Activated naive CD8-positive, alpha-beta T cell treated with anti-CD3 and anti-CD28 coated beads, Interleukin-2, amount 10 ng/mL, durations not matched to agents 7 days and 5 days (primary cell): ENCODE measurements around the gene AP2M1. TPM values are rescaled to one million over a fixed set of nuclear protein-coding genes. Genes with fewer than 3 reads are reported as not detected.
A peak's percentile ranks its signal among the peaks of the same experiment; 100 is the strongest.

Source experiments
- ATAC-seq: fragments of 150-1000 bp; cut with Tn5 transposase; one replicate; pipeline ENCODE4 v1.10.0; 2021; ENCODE audit warnings: low read depth, moderate library complexity
- POLR2A ChIA-PET: fragments of 350-600 bp; sonication (Branson Sonifier 250); formaldehyde crosslinking; loops from one replicate; lab custom pipeline; 2021; ENCODE audit warnings: antibody characterized with exemption; lab: Charles Lee
- DNase-seq: peaks from one replicate; pipeline ENCODE4 v3.0.0; 2021
- H3K27ac Mint-ChIP-seq: one replicate; pipeline ENCODE4 v1.8.0; 2022; ENCODE audit warnings: mild to moderate bottlenecking, mixed read lengths
- H3K27me3 Mint-ChIP-seq: one replicate; pipeline ENCODE4 v1.8.0; 2022; ENCODE audit warnings: mild to moderate bottlenecking, moderate library complexity, mixed read lengths
- H3K36me3 Mint-ChIP-seq: one replicate; pipeline ENCODE4 v1.8.0; 2021; ENCODE audit warnings: mild to moderate bottlenecking, mixed read lengths
- H3K4me1 Mint-ChIP-seq: one replicate; pipeline ENCODE4 v1.8.0; 2021; ENCODE audit warnings: mixed read lengths
- H3K4me3 Mint-ChIP-seq: one replicate; pipeline ENCODE4 v1.8.0; 2022; ENCODE audit warnings: mild to moderate bottlenecking, moderate library complexity, mixed read lengths
- H3K9me3 Mint-ChIP-seq: one replicate; pipeline ENCODE4 v1.8.0; 2021; ENCODE audit warnings: mixed read lengths
- total RNA-seq, 2 experiments: library from RNA; stranded (reverse); gene quantifications; one replicate each; pipeline ENCODE4 v1.2.3, GENCODE V29; 2021

Gene AP2M1
- total RNA-seq, 2 experiments from 2014 or later, result 210 to 213 TPM

DNA sequence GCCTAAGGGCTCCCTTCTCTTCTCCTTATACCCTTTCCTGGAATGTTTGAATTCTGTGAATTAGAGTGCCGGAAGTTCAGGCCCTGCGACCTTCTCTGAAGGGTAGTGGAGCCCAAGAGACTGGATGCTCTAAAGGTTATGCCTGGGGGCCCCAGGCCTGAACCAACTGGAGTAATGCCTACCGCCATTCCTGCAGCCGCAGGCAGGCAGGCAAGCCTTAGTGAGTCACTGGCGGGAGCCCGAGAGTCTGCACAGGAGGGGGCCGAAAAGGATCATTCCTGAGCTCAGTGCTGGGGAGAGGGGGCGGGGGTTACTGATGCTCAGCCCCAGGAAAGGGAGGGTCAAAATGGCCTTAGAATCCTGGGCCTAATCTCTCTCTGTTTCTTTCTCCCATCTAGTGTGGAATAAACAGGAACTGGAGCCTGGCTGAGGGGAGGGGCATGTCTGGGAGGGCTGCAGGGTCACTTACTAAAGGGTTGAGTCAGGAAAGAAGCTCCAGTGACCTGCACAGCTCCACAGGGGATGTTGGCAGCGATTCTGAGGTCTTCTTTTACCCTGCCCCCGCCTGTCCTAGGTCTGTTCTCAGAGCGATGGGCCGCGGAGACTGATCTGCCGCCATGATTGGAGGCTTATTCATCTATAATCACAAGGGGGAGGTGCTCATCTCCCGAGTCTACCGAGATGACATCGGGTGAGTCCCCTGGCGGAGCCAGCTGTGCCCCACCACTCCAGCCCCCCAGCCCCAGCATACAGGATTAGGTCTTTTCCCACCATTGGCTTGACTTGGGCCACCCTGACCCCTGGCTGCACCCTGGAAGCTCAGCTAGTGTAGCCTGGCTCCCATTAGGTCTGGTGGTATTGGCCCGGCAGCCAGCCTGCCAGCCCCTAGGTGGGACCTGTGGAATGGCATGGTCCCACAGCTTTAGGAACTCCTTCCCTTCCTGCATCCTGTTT is 2.0 kb downstream of the AP2M1 start:
- H3K4me1 Mint-ChIP-seq, result peaks cover 20% of the 10 kb centered on the region
- no peak for ATAC-seq
- no peak overlapping the region for H3K27ac Mint-ChIP-seq
- no peaks in the 10 kb centered on the region for H3K27me3 Mint-ChIP-seq
- H3K9me3 Mint-ChIP-seq, result no peaks in the 10 kb centered on the region
- peak overlapping the region; percentile 92 for H3K4me3 Mint-ChIP-seq
- peaks cover 19% of the 10 kb centered on the region for H3K36me3 Mint-ChIP-seq
- no peak for DNase-seq
- POLR2A ChIA-PET, result no interaction called here

DNA sequence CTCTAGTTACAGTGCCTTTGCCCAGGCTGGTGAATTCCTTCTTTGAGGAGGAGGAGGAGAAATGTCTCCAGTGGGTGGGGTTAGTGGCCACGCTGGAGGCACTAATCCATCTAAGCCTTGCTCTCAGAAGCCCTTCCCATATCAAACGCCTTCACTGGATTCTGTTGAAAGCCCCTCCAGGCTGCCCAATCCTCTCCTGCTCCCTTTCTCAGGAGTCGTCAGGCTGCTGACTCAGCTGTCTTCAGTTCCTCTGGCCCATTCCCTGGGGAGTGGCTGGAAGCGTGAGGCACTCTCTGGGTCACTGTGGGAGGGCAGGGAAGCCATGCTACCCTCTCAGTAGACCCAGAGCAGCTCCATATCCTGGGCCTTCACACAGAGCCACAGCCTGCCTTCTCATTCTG is 2.7 kb downstream of the AP2M1 start:
- ATAC-seq, result no peak
- Mint-ChIP-seq H3K4me3 (no peak overlapping the region), H3K9me3 (no peaks in the 10 kb centered on the region), H3K27me3 (no peaks in the 10 kb centered on the region), H3K27ac (no peak overlapping the region), H3K4me1 (peaks cover 20% of the 10 kb centered on the region), H3K36me3 (peaks cover 19% of the 10 kb centered on the region)
- POLR2A ChIA-PET, result no interaction called here
- DNase-seq, result no peak

DNA sequence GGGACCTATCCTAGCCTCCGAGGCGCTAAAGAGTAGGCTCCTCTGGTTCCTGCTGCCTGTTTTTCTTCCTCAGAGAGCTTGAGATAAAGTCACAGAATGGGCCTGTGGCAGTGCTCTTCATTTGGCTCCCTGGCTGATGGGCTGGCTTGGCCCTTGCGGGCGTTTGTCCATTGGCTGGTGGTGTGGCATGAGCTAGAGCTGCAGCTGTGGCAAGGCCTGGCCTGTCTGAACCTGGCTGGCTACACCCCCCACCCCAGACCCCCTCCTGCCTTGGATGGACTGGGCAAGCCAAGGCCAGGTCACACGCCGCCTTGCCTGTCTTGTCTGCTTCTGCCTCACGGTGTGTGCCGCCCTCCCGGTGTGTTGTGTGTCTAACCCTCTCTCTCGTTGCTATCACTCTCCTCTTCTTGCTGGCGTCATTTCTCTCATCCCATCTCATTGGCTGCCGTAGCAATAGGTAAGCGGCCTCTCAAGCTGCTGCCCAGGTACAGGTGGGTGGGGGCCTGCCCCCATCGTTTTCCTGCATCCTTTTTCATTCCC is 3.2 kb downstream of the AP2M1 start:
- Mint-ChIP-seq H3K4me1 (peaks cover 20% of the 10 kb centered on the region), H3K27ac (no peak overlapping the region), H3K27me3 (no peaks in the 10 kb centered on the region), H3K4me3 (no peak overlapping the region), H3K9me3 (no peaks in the 10 kb centered on the region), H3K36me3 (peaks cover 17% of the 10 kb centered on the region)
- no peak for DNase-seq
- POLR2A ChIA-PET, result no interaction called here
- no peak for ATAC-seq

- ATAC-seq (no peak), DNase-seq (no peak)
- Mint-ChIP-seq H3K4me3 (no peak overlapping the region), H3K27ac (no peak overlapping the region), H3K9me3 (no peaks in the 10 kb centered on the region), H3K27me3 (no peaks in the 10 kb centered on the region), H3K4me1 (peaks cover 18% of the 10 kb centered on the region), H3K36me3 (peaks cover 14% of the 10 kb centered on the region)
- POLR2A ChIA-PET, result no interaction called here
Measured at GRCh38 chr3:184178521-184179138, 4.0 kb downstream of the AP2M1 start.

- H3K9me3 Mint-ChIP-seq, result no peaks in the 10 kb centered on the region
- no peak overlapping the region for H3K4me3 Mint-ChIP-seq
- no peaks in the 10 kb centered on the region for H3K27me3 Mint-ChIP-seq
- ATAC-seq (no peak), DNase-seq (no peak)
- POLR2A ChIA-PET, result no interaction called here
- H3K27ac Mint-ChIP-seq, result no peak overlapping the region
- peaks cover 14% of the 10 kb centered on the region for H3K4me1 Mint-ChIP-seq
- H3K36me3 Mint-ChIP-seq, result peaks cover 20% of the 10 kb centered on the region
Measured at GRCh38 chr3:184180165-184180564, 5.5 kb downstream of the AP2M1 start.

- H3K4me1 Mint-ChIP-seq, result peaks cover 10% of the 10 kb centered on the region
- H3K36me3 Mint-ChIP-seq, result peaks cover 20% of the 10 kb centered on the region
- no peak overlapping the region for H3K4me3 Mint-ChIP-seq
- no peak for ATAC-seq
- no peaks in the 10 kb centered on the region for H3K27me3 Mint-ChIP-seq
- no peak overlapping the region for H3K27ac Mint-ChIP-seq
- no peaks in the 10 kb centered on the region for H3K9me3 Mint-ChIP-seq
- no peak for DNase-seq
- POLR2A ChIA-PET, result interaction anchor here (0.6 kb wide), 1 partner anchor 31 kb away, joined by 5 read pairs; no protein-coding TSS in a partner anchor
Measured at GRCh38 chr3:184181596-184181995, 6.9 kb downstream of the AP2M1 start.

- Mint-ChIP-seq H3K4me1 (peaks cover 18% of the 10 kb centered on the region), H3K9me3 (no peaks in the 10 kb centered on the region), H3K27me3 (no peaks in the 10 kb centered on the region), H3K4me3 (no peak overlapping the region), H3K36me3 (peaks cover 23% of the 10 kb centered on the region), H3K27ac (no peak overlapping the region)
- DNase-seq (no peak), ATAC-seq (no peak)
- POLR2A ChIA-PET, result no interaction called here
Measured at GRCh38 chr3:184183679-184184078, 9.0 kb downstream of the AP2M1 start.

DNA sequence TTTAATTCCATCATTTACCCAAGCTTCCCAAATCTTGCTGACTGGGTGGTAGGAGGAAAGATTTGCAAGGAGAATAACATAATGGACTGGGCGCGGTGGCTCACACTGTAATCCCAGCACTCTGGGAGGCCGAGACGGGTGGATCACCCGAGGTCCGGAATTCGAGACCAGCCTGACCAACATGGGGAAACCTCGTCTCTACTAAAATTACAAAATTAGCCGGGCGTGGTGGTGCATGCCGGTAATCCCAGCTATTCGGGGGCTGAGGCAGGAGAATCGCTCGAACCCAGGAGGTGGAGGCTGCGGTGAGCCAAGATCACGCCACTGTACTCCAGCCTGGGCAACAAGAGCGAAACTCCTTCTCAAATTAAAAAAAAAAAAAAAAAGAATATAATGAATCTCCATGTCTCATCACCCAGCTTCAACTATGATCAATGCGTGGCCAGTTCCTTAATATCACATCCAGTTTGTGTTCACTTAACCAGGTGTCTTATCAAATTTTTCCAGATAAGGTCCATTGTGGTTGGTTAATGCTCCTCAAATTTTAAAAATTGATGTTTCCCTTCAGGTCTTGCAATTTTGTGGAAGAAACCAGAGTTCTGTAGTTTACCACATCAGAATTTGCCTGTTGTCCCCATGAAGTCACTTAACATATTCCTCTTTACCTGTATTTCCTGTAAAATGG is 10.0 kb downstream of the AP2M1 start:
- POLR2A ChIA-PET, result interaction anchor here (2.2 kb wide), 1 partner anchor 10 kb away, joined by 8 read pairs; no protein-coding TSS in a partner anchor
- peaks cover 18% of the 10 kb centered on the region for H3K4me1 Mint-ChIP-seq
- H3K4me3 Mint-ChIP-seq, result peak overlapping the region; percentile 98
- peaks cover 23% of the 10 kb centered on the region for H3K36me3 Mint-ChIP-seq
- peak overlapping the region; percentile 94 for H3K27ac Mint-ChIP-seq
- ATAC-seq, result no peak
- no peak for DNase-seq
- H3K27me3 Mint-ChIP-seq, result no peaks in the 10 kb centered on the region
- no peaks in the 10 kb centered on the region for H3K9me3 Mint-ChIP-seq

- peaks cover 21% of the 10 kb centered on the region for H3K36me3 Mint-ChIP-seq
- POLR2A ChIA-PET, result interaction anchor here (0.7 to 2.2 kb wide), 4 partner anchors 11 to 51 kb away, joined by 4 to 8 read pairs (median 4); no protein-coding TSS in a partner anchor
- H3K27me3 Mint-ChIP-seq, result no peaks in the 10 kb centered on the region
- H3K9me3 Mint-ChIP-seq, result no peaks in the 10 kb centered on the region
- peak overlapping the region; percentile 98 for H3K4me3 Mint-ChIP-seq
- DNase-seq (peak; percentile 99), ATAC-seq (peak; percentile 94)
- H3K4me1 Mint-ChIP-seq, result peaks cover 18% of the 10 kb centered on the region
- H3K27ac Mint-ChIP-seq, result peak overlapping the region; percentile 94
Measured at GRCh38 chr3:184185461-184186183, 11.0 kb downstream of the AP2M1 start.

DNA sequence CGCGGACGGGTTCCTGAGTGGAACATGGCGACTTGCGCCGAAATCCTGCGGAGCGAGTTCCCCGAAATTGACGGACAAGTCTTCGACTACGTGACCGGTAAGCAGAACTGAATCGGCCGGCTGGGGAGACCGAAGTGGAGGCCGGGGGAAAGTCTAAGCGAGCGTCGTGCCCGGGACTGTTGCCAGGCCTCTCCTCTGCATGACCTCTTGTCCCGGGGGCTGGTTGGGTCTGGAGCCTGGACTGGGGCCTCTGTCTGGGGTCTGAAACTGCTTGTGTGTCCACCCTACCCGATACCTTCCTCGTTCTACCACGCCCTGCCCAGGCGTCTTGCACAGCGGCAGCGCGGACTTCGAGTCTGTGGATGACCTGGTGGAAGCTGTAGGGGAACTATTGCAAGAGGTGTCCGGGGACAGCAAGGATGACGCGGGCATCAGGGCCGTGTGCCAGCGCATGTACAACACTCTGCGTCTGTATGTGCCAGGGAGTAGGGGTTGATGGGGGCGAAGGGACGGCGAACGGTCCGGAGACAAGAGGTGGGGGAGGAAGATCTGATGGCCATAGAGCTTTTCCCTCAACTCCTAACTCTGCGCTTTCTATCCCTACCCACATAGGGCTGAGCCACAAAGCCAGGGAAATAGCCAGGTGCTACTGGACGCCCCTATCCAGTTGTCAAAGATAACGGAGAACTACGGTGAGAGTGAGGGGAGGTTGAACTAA is 11.7 kb downstream of the AP2M1 start, which contains the start of gene ABCF3:
TSS of gene ABCF3 (plus strand) at position 16 of the 718 bp plus-strand sequence. CDS start at position 25, 9 bp downstream.
- Mint-ChIP-seq H3K9me3 (no peaks in the 10 kb centered on the region), H3K4me3 (peak within 1 kb of the TSS; percentile 98), H3K36me3 (peaks cover 23% of the 10 kb centered on the region), H3K4me1 (peaks cover 18% of the 10 kb centered on the region), H3K27me3 (no peaks in the 10 kb centered on the region), H3K27ac (peak within 1 kb of the TSS; percentile 94)
- DNase-seq (no peak), ATAC-seq (peak; percentile 33)
- POLR2A ChIA-PET, result interaction anchor here (0.6 to 2.2 kb wide), 7 partner anchors 11 to 473 kb away, joined by 3 to 8 read pairs (median 4); partner anchors contain the start of gene EIF2B5

DNA sequence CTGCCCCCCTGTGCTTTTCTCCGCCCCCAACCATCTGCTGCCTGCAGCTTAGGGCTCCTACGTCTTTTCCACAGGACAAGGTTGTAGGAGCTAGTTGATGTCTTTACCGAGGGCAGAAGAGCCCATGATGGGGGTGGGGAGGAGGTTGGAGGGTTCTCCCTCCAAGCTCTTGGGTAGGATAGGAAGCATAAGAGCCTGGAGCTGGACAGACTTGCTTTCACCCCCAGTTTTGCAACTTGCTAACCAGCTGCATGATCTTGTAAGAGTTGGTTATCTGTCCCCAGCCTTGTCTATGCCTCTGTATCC is 12.2 kb downstream of the AP2M1 start:
- peaks cover 18% of the 10 kb centered on the region for H3K4me1 Mint-ChIP-seq
- H3K27me3 Mint-ChIP-seq, result no peaks in the 10 kb centered on the region
- ATAC-seq (no peak), DNase-seq (no peak)
- H3K27ac Mint-ChIP-seq, result peak overlapping the region; percentile 94
- POLR2A ChIA-PET, result interaction anchor here (0.6 to 1.8 kb wide), 4 partner anchors 22 to 473 kb away, joined by 3 to 5 read pairs (median 4); partner anchors contain the start of gene EIF2B5
- H3K36me3 Mint-ChIP-seq, result peaks cover 19% of the 10 kb centered on the region
- H3K4me3 Mint-ChIP-seq, result peak overlapping the region; percentile 98
- no peaks in the 10 kb centered on the region for H3K9me3 Mint-ChIP-seq

DNA sequence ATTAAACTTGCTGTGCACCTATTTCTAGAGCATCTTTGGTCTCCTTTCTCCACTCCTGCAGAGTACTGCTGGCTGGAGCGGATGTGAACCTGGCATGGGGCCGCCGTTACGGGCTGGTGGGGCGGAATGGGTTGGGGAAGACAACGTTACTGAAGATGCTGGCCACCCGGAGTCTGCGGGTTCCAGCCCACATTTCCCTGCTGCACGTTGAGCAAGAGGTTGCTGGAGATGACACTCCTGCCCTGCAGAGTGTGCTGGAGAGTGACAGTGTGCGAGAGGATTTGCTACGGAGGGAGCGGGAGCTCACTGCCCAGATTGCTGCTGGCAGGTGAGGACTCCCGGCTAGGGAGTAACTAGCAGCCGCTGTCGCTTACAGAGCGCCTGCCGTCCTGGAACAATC is 13.4 kb downstream of the AP2M1 start:
- Mint-ChIP-seq H3K9me3 (no peaks in the 10 kb centered on the region), H3K36me3 (peaks cover 24% of the 10 kb centered on the region), H3K27me3 (no peaks in the 10 kb centered on the region), H3K27ac (no peak overlapping the region), H3K4me1 (peaks cover 18% of the 10 kb centered on the region), H3K4me3 (no peak overlapping the region)
- POLR2A ChIA-PET, result no interaction called here
- DNase-seq (no peak), ATAC-seq (no peak)
